ENCODE data around the gene WDR11. TPM values are rescaled to one million over a fixed set of nuclear protein-coding genes. Genes with fewer than 3 reads are reported as not detected.

The WDR11 gene
- total and polyA plus RNA-seq, 7 experiments from 2014 or later: 12.6 to 78.1 (median 43.6) TPM

DNA sequence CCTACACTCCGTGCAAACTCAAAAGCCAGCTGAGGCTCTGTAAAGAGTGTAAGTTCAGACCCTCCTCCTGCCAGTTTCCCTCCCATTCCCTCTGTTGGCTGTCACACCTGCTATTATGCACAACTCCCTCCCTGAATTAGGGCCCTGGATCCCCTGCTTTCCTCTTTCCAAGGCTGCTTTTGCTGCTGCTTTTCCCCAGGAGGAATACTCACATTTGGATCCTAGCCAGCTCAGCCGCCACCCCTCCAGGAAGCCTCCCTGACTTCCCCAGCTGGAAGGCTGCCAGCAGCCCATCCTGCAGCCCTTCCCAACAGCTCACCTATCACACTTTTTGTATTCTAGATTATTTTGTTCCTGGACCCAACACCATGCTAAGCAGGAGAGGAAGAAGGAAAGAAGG, 40.9 kb upstream of the WDR11 start:
- H3K4me1 ChIP-seq (ENCODE audit: control insufficient read depth in 2 of 2, insufficient read depth in 2 of 2, low read length in 2 of 2): no peaks in the 10 kb centered on the region
- no peaks in the 10 kb centered on the region for H3K36me3 ChIP-seq (ENCODE audit: control insufficient read depth in 2 of 3, insufficient read depth in 3 of 3, low read length in 3 of 3)
- no peaks in the 10 kb centered on the region for H3K36me3 Mint-ChIP-seq
- H3K9me3 ChIP-seq (ENCODE audit: control insufficient read depth in 2 of 3, low read length in 3 of 3): no peaks in the 10 kb centered on the region
- DNase-seq (no peak), ATAC-seq (no peak)
- no peaks in the 10 kb centered on the region for H3K9me3 Mint-ChIP-seq
- H3K4me3 Mint-ChIP-seq: no peak overlapping the region
- ChIA-PET POLR2A (no interaction called here), CTCF (no interaction called here)
- no peak overlapping the region for H3K4me3 ChIP-seq (ENCODE audit: low read length)
- H3K27ac Mint-ChIP-seq: no peak overlapping the region
- H3K4me1 Mint-ChIP-seq: no peaks in the 10 kb centered on the region
- H3K27me3 Mint-ChIP-seq: peaks cover 6 to 27% (median 13%) of the 10 kb centered on the region in 5 donors
- no peaks in the 10 kb centered on the region for H3K27me3 ChIP-seq (ENCODE audit: control insufficient read depth in 2 of 2, insufficient read depth in 2 of 2, low read length in 2 of 2)
- no peak overlapping the region for H3K27ac ChIP-seq (ENCODE audit: low read depth, low read length)
- intact Hi-C loops (cut with micrococcal nuclease): no loop called here

DNA sequence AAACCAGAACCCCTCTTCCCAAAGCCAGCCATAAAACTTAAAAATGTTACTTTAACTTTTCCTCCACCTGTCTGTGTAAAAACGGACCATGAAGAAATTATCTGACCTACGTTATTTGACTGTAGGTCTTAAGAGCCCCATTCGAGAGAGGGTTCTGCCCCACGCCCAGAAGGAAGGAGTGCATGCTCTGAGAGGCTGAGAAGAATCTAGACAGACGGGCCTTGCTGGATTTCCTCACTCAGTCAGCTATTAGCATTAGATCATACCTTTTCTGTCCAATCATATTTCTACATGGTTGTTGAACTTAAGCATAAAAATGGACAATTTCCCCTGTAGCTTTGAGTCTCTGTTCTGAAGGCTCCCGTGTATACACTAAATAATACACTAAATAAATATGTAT, 38.1 kb upstream of the WDR11 start:
- ATAC-seq: no peak
- no peak overlapping the region for H3K4me3 Mint-ChIP-seq
- Histone ChIP-seq H3K4me1 (ENCODE audit: control insufficient read depth in 2 of 2, insufficient read depth in 2 of 2, low read length in 2 of 2) (no peaks in the 10 kb centered on the region), H3K36me3 (ENCODE audit: control insufficient read depth in 2 of 3, insufficient read depth in 3 of 3, low read length in 3 of 3) (no peaks in the 10 kb centered on the region), H3K4me3 (ENCODE audit: low read length) (no peak overlapping the region), H3K9me3 (ENCODE audit: control insufficient read depth in 2 of 3, low read length in 3 of 3) (no peaks in the 10 kb centered on the region), H3K27me3 (ENCODE audit: control insufficient read depth in 2 of 2, insufficient read depth in 2 of 2, low read length in 2 of 2) (no peaks in the 10 kb centered on the region), H3K27ac (ENCODE audit: low read depth, low read length) (no peak overlapping the region)
- H3K36me3 Mint-ChIP-seq: no peaks in the 10 kb centered on the region
- H3K27me3 Mint-ChIP-seq: peaks cover 8 to 37% (median 18%) of the 10 kb centered on the region in 5 donors
- no peaks in the 10 kb centered on the region for H3K4me1 Mint-ChIP-seq
- peaks cover 0 to 6% (median 0%) of the 10 kb centered on the region in 11 donors for H3K9me3 Mint-ChIP-seq
- intact Hi-C loops (cut with micrococcal nuclease): no loop called here
- DNase-seq: no peak
- ChIA-PET POLR2A (no interaction called here), CTCF (no interaction called here)
- H3K27ac Mint-ChIP-seq: no peak overlapping the region

- no peaks in the 10 kb centered on the region for H3K4me1 ChIP-seq (ENCODE audit: control insufficient read depth in 2 of 2, insufficient read depth in 2 of 2, low read length in 2 of 2)
- no peak overlapping the region for H3K4me3 Mint-ChIP-seq
- POLR2A ChIA-PET: no interaction called here
These were observed 32.9 kb upstream of the WDR11 start for GRCh38 chr10:120818301-120818700.

GRCh38 chr10:120819366-120819765, 31.8 kb upstream of the WDR11 start:
- Histone ChIP-seq H3K4me3 (ENCODE audit: low read length) (no peak overlapping the region), H3K27me3 (ENCODE audit: control insufficient read depth in 2 of 2, insufficient read depth in 2 of 2, low read length in 2 of 2) (no peaks in the 10 kb centered on the region), H3K36me3 (ENCODE audit: control insufficient read depth in 2 of 3, insufficient read depth in 3 of 3, low read length in 3 of 3) (no peaks in the 10 kb centered on the region), H3K27ac (ENCODE audit: low read depth, low read length) (no peak overlapping the region), H3K9me3 (ENCODE audit: control insufficient read depth in 2 of 3, low read length in 3 of 3) (no peaks in the 10 kb centered on the region), H3K4me1 (ENCODE audit: control insufficient read depth in 2 of 2, insufficient read depth in 2 of 2, low read length in 2 of 2) (no peaks in the 10 kb centered on the region)
- H3K9me3 Mint-ChIP-seq: peaks cover 0 to 6% (median 0%) of the 10 kb centered on the region in 11 donors
- no peak overlapping the region for H3K27ac Mint-ChIP-seq
- intact Hi-C loops (cut with micrococcal nuclease): no loop called here
- DNase-seq (no peak), ATAC-seq (no peak)
- no peaks in the 10 kb centered on the region for H3K36me3 Mint-ChIP-seq
- ChIA-PET POLR2A (no interaction called here), CTCF (no interaction called here)
- no peak overlapping the region for H3K4me3 Mint-ChIP-seq
- peaks cover 0 to 2% (median 0%) of the 10 kb centered on the region in 7 donors for H3K4me1 Mint-ChIP-seq
- peaks cover 2 to 45% (median 36%) of the 10 kb centered on the region in 5 donors for H3K27me3 Mint-ChIP-seq

More at GRCh38 chr10:120818301-120818700, 32.9 kb upstream of the WDR11 start:
- H3K27ac Mint-ChIP-seq: no peak overlapping the region
- intact Hi-C loops (cut with micrococcal nuclease): no loop called here
- no peaks in the 10 kb centered on the region for H3K27me3 ChIP-seq (ENCODE audit: control insufficient read depth in 2 of 2, insufficient read depth in 2 of 2, low read length in 2 of 2)
- H3K36me3 Mint-ChIP-seq: no peaks in the 10 kb centered on the region
- H3K27me3 Mint-ChIP-seq: peaks cover 2 to 45% (median 34%) of the 10 kb centered on the region in 5 donors
- H3K36me3 ChIP-seq (ENCODE audit: control insufficient read depth in 2 of 3, insufficient read depth in 3 of 3, low read length in 3 of 3): no peaks in the 10 kb centered on the region
- H3K4me1 Mint-ChIP-seq: peaks cover 0 to 2% (median 0%) of the 10 kb centered on the region in 7 donors
- no peaks in the 10 kb centered on the region for H3K9me3 ChIP-seq (ENCODE audit: control insufficient read depth in 2 of 3, low read length in 3 of 3)
- H3K4me3 ChIP-seq (ENCODE audit: low read length): no peak overlapping the region
- DNase-seq (no peak), ATAC-seq (no peak)
- no peak overlapping the region for H3K27ac ChIP-seq (ENCODE audit: low read depth, low read length)
- peaks cover 0 to 6% (median 0%) of the 10 kb centered on the region in 11 donors for H3K9me3 Mint-ChIP-seq
- CTCF ChIA-PET: no interaction called here

DNA sequence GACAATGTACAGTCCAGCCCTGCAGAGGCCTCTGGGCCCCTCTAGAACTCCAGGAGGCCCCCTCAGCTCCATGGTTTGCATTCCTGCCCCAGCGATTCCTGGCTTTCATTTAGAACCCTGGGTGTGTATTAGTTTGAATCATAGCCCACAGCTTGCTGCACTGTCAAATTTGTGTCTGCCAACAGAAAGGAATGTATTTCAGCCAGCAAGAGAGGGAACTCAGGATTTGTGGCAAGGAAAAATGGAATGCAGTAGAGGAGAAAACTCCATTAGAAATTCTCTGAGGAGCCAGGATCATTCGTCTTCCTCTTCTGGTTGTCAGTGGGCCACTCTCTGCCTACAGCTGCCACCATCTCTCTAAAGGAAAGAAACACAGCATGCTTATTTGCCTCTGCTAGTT, 27.9 kb upstream of the WDR11 start:
- POLR2A ChIA-PET: no interaction called here

DNA sequence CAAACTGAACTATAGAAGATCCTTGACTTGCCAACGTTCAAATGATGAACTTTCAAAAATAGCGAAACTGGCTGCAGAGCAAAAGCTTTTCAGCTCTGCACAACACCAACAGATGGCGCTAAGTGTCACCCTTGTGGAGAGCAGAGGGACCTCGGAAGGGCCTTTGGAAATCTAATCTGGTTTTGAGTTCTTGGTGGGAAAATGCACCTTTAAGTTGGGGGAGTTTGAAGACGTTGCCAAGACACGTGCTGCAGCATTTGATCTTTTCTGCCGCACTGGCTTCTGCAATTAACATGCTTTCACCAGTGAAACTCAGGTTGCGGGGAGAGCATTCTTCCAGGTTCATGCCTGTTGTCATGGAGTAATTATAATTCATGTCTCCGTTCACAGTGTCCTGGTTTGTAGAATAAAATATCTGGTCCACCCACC, 26.3 kb upstream of the WDR11 start:
- ATAC-seq: no peak
- DNase-seq: no peak

More for the DNA sequence above, 27.9 kb upstream of the WDR11 start:
- Histone ChIP-seq H3K9me3 (ENCODE audit: control insufficient read depth in 2 of 3, low read length in 3 of 3) (no peaks in the 10 kb centered on the region), H3K27me3 (ENCODE audit: control insufficient read depth in 2 of 2, insufficient read depth in 2 of 2, low read length in 2 of 2) (no peaks in the 10 kb centered on the region), H3K27ac (ENCODE audit: low read depth, low read length) (no peak overlapping the region), H3K4me1 (ENCODE audit: control insufficient read depth in 2 of 2, insufficient read depth in 2 of 2, low read length in 2 of 2) (no peaks in the 10 kb centered on the region), H3K4me3 (ENCODE audit: low read length) (no peak overlapping the region), H3K36me3 (ENCODE audit: control insufficient read depth in 2 of 3, insufficient read depth in 3 of 3, low read length in 3 of 3) (no peaks in the 10 kb centered on the region)
- CTCF ChIA-PET: interaction anchor here (0.6 kb wide), 1 partner anchor 12 kb away, joined by 3 read pairs; no protein-coding TSS in a partner anchor
- H3K36me3 Mint-ChIP-seq: no peaks in the 10 kb centered on the region
- ATAC-seq (no peak), DNase-seq (no peak)
- H3K4me1 Mint-ChIP-seq: peaks cover 0 to 2% (median 0%) of the 10 kb centered on the region in 7 donors
- H3K27me3 Mint-ChIP-seq: peaks cover 4 to 36% (median 29%) of the 10 kb centered on the region in 5 donors
- no peak overlapping the region for H3K27ac Mint-ChIP-seq
- intact Hi-C loops (cut with micrococcal nuclease): no loop called here
- peaks cover 0 to 4% (median 0%) of the 10 kb centered on the region in 11 donors for H3K9me3 Mint-ChIP-seq
- no peak overlapping the region for H3K4me3 Mint-ChIP-seq

More for the DNA sequence above, 26.3 kb upstream of the WDR11 start:
- Histone ChIP-seq H3K9me3 (ENCODE audit: control insufficient read depth in 2 of 3, low read length in 3 of 3) (no peaks in the 10 kb centered on the region), H3K27ac (ENCODE audit: low read depth, low read length) (no peak overlapping the region), H3K27me3 (ENCODE audit: control insufficient read depth in 2 of 2, insufficient read depth in 2 of 2, low read length in 2 of 2) (no peaks in the 10 kb centered on the region), H3K4me1 (ENCODE audit: control insufficient read depth in 2 of 2, insufficient read depth in 2 of 2, low read length in 2 of 2) (no peaks in the 10 kb centered on the region), H3K36me3 (ENCODE audit: control insufficient read depth in 2 of 3, insufficient read depth in 3 of 3, low read length in 3 of 3) (no peaks in the 10 kb centered on the region), H3K4me3 (ENCODE audit: low read length) (no peak overlapping the region)
- CTCF ChIA-PET: no interaction called here
- H3K4me3 Mint-ChIP-seq: no peak overlapping the region
- H3K4me1 Mint-ChIP-seq: no peaks in the 10 kb centered on the region
- no peak overlapping the region for H3K27ac Mint-ChIP-seq
- H3K27me3 Mint-ChIP-seq: peaks cover 4 to 31% (median 21%) of the 10 kb centered on the region in 5 donors
- peaks cover 0 to 3% (median 0%) of the 10 kb centered on the region in 11 donors for H3K9me3 Mint-ChIP-seq
- POLR2A ChIA-PET: no interaction called here
- H3K36me3 Mint-ChIP-seq: no peaks in the 10 kb centered on the region
- intact Hi-C loops (cut with micrococcal nuclease): no loop called here
